Left kidney (tissue), 2 donors: Measurements from ENCODE around the gene CEP112. TPM values are rescaled to one million over a fixed set of nuclear protein-coding genes. Genes with fewer than 3 reads are reported as not detected.

Experiments
- DNase-seq: peaks from one replicate; pipeline ENCODE4 v3.0.0-alpha.2; 2013
- polyA plus RNA-seq: library from polyadenylated mRNA; unstranded; fragments of 120-200 nt; gene quantifications from one replicate; pipeline ENCODE4 v1.2.1, GENCODE V29; 2013; ENCODE audit not compliant: insufficient read length

CEP112 gene
- polyA plus RNA-seq, 1 donor, result 16.5 TPM

DNA sequence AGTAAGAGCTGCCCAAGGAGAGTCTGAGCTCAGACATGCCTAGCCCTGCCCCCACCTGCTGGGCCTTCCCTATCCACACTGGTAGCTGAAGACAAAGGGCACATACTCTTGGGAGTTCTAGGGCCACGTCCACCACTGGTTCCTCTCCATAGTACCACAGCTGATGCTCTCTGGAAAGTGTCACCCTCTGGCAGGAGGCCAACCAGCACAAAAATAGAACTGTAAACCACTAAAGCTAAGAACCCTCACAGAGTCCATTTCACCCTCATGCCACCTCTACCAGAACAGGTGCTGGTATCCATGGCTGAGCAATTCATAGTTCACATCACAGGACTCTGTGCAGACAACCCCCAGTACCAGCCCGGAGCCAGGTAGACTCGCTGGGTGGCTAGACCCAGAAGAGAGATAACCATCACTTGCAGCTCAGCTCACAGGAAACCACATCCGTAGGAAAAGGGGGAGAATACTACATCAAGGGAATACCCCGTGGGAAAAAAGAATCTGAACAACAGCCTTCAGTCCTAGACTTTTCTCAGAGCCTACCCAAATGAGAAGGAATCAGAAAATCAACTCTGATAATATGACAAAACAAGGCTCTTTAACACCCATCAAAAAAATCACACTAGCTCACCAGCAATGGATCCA is 115.3 kb downstream of the CEP112 start:
- no peak for DNase-seq

DNA sequence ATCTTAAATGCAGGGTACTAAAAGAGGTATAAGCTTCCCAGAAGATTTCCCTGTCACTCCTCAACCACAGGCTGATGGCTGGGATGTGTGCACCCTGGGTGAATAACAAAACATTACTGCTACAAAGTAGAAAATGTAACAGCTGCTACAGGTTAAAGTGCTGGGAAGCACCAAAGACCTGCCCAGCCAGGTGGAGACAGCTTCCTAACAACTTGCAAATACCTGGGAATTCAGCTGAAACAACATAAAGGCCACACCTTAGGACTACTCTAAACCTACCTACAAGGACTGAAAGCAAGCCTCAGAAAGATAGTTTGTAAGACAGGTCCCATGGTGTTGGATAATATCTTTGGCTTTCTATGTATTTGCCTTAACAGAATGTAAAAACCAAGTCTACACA is 118.5 kb downstream of the CEP112 start:
- DNase-seq, result no peak

DNA sequence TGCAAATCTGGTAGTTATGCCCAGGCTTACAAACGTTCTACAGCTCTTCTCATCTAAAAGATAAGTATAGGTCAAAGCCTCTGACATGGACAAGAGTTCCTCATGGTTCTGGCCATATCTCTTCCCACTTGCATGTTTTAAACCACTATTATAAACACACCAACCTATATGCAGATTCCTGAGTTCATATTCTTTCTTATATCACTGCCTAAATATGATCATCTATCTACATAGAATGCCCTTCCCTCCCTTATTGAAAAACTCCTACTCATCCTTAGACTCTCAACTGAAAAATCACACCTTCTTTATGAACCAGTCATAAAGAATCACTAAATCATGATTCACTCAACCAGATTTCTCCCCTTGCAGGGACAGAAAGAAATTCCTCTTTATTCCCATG is 128.2 kb downstream of the CEP112 start:
- DNase-seq, result no peak

DNA sequence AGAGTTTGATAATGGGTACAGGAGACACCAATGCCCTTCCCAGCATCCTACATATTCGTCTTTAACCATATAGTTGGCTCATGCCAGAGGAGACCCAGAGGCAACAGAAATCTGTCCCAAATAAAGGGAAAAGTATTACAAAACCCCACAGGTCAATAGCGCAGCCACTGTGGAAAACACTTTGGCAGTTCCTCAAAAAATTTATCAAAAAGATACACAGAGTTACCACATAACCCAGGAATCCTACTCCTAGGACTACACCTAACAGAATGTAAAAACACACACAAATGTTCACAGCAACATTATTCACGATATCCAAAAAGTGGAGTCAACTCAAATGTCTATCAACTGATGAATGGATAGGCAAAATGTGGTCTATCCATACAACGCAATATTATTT is 135.8 kb downstream of the CEP112 start:
- no peak for DNase-seq

- no peak for DNase-seq
Measured at GRCh38 chr17:66054242-66054641, 137.7 kb downstream of the CEP112 start.

DNA sequence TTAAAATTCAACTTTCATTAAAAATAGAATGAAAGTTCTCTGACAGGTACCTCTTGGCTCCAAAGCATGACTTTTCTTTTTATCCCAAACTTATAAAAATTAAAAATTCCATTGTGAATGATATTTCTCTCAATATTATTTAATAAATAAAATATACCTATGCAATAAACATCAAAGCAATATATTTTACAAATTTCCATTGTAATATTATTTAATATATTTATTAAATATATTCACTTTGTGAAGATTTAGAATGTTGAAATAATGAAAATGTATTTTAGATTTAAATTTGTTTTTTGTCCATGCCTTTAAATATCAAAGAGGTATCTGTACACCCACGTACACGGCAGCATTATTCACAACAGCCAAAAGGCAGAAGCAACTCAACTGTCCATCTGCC is 147.8 kb downstream of the CEP112 start:
- no peak for DNase-seq

GRCh38 chr17:66043419-66043818 is 148.5 kb downstream of the CEP112 start:
- DNase-seq, result no peak

DNA sequence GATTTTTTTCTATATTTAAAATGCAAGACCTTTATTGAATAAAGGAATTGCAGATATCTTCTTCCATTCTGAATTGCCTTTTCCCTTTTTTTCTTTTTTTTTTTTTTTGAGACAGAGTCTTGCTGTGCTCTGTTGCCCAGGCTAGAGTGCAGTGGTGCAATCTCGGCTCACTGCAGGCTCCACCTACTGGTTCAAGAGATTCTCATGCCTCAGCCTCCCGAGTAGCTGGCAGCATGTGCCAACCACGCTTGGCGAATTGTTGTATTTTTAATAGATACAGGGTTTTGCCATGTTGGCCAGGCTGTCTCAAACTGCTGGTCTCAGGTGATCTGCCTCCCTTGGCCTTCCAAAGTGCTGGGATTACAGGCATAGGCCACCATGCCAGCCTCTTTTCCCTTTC is 151.5 kb downstream of the CEP112 start:
- DNase-seq, result no peak

GRCh38 chr17:66038125-66038524 is 153.8 kb downstream of the CEP112 start:
- no peak for DNase-seq

DNA sequence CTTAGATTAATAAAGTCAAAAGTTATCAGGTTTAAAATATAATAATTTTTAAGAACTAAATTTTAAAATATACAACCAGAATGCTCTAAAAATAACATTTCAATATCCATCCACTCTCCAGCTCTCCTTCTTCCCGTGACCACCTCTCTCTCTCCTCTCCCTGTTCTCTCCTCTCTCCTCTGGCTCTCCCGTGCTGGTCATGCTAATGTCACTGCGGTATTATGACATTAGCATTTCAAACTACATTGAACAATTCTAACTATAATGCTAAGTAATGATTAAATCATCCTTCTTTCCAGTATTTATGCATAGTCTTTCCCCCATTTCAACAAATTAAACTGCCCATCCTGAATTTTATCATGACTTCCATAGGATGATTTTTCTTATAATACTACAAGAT is 154.7 kb downstream of the CEP112 start:
- DNase-seq, result no peak

GRCh38 chr17:66032082-66032712 is 159.7 kb downstream of the CEP112 start:
- DNase-seq, result no peak

DNA sequence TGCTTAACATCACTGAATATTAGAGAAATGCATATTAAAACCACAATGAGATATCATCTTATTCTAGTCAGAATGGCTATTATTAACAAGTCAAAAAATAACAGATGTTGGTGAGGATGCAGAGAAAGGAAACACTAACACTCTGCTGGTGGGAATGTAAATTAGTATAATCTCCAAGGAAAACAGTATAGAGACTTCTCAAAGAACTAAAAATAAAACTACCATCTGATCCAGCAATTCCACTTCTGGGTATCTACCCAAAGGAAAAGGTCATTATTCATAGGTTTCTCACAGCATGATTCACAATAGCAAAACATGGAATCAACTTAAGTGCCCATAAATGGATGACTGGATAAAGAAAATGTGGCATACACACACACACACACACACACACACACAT is 166.4 kb downstream of the CEP112 start:
- DNase-seq, result no peak

- DNase-seq, result no peak
Measured at GRCh38 chr17:66021757-66022156, 170.2 kb downstream of the CEP112 start.

- DNase-seq, result no peak
Measured at GRCh38 chr17:66018786-66019185, 173.1 kb downstream of the CEP112 start.

DNA sequence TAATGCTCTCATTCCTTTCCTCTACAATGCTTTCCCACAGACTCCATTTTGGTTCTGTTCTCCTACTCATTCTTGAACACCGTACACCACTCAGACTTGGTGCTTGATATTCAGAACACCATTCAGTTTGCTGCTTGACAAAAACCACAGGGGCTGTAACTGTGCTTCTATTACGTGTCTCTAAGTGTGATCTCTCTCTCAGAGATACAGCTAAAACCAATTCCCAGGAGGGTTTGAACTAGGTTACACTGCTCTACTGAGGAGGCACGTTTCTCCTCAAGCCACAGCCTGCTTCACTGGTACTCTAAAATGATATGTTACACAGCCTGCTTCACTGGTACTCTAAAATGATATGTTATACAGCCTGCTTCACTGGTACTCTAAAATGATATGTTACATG is 175.7 kb downstream of the CEP112 start:
- no peak for DNase-seq

GRCh38 chr17:66008680-66009079 is 183.3 kb downstream of the CEP112 start:
- DNase-seq, result no peak

GRCh38 chr17:66006654-66007053 is 185.3 kb downstream of the CEP112 start:
- DNase-seq, result no peak

DNA sequence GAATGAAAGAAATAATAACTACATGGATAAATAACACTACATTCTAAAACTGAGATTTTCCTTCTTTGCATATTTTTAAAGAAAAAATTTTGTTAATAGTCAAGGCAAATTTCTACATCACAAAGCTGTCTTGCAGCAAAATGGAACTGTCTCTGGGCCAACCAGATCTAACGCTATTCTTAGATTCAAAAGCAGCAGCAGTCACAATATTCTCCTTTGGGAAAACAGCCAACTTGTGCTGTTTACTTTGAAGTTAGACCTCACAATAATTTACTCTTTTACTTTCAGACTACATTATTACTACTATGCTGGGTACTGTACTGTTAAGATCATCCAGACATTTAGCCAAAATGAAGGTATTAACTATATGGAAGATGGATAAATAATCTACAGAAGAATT is 189.1 kb downstream of the CEP112 start:
- DNase-seq, result no peak

DNA sequence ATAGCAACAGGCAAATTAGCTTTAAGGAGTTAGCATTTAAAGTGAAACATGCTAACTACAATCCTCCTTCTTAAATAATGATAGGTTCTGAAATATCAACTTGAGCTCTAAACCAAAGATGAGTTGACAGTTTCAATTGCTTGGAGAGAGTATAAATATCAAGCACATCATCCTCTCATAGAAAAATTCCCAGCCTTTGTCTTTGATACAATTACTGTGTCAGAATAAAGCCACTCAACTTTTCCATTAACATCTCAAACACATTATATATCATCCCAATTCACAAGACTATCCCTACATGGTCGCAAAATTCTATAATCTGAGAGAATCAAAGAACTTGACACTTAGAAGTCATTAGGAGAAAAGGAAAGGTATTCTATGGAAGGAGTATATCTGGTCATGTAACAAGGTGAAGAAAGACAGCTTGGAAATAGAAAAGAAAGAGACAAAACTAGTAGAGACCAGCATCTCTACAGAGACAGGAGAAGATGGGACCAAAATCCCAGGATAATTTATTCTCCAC is 189.8 kb downstream of the CEP112 start:
- DNase-seq, result no peak

DNA sequence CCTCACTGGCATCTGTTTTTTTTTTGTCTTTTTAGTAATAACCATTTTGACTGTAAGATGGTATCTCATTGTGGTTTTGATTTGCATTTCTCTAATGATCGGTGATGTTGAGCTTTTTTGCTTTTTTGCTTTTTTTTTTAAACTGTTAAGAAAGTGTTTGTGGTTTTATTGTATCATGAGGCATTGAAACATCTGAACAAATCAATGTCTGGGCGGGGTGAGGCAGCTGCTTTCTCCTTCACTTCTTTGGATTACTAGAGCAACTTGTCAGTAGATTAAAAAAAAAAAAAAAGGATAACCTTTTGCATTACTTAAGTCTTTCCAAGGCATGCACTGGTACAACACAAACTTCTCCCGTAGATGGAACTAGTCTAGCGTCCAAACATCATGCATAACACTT is 191.7 kb downstream of the CEP112 start:
- no peak for DNase-seq

DNA sequence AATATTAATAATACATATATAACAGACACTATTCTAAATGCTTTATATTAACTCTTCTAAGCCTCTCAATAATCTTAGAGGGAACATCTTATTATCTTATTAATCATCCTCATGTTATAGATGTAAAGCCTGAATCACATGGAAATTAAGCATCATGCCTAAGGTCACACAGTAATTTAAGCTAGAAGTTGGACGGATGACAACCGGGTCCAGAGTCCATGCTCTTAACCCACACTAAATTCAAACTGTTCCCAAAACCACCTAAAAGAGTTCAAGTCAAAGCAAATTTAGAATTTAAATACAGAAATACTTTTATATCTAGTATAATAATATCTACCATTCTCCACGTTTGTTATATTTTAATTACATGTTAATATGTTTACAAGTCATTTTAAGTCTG is 193.3 kb downstream of the CEP112 start:
- no peak for DNase-seq

GRCh38 chr17:65994679-65995078 is 197.3 kb downstream of the CEP112 start:
- DNase-seq, result no peak

DNA sequence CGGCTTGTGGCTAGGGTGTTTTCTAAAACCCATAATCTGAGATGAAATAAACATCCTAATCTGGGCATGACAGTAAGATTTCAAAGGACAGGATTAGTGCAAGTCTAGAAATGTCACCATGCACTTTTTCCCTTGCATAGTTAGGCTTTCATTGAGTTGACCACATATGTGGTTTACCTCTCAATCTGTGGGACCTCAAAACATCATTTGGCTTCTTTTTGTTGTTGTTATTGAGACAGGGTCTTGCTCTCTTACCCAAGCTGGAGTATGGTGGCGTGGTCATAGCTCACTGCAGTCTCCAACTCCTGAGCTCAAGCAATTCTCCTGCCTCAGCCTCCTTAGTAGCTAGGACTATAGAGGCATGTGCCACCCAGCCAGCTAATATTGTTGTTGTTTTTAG is 197.8 kb downstream of the CEP112 start:
- DNase-seq, result no peak

- DNase-seq, result no peak
Measured at GRCh38 chr17:65990593-65990992, 201.3 kb downstream of the CEP112 start.
